Bone marrow (tissue), 2 donors: ENCODE measurements around the gene PTGER4.
A peak's percentile ranks its signal among the peaks of the same experiment; 100 is the strongest.

Experiments
- DNase-seq, 2 donors: peaks; one replicate each; lab custom pipeline; 2025; lab: John Stamatoyannopoulos, UW

The PTGER4 gene

GRCh38 chr5:40669606-40670390 lies 9.9 kb upstream of the PTGER4 start:
- no peak for DNase-seq

GRCh38 chr5:40672425-40672824 lies 7.3 kb upstream of the PTGER4 start:
- peak in 1 of 2 donors; percentile 83 for DNase-seq

GRCh38 chr5:40674661-40675235 lies 5.0 kb upstream of the PTGER4 start:
- no peak for DNase-seq

- DNase-seq, result no peak
Observed at GRCh38 chr5:40675396-40676133, 4.2 kb upstream of the PTGER4 start.

- no peak for DNase-seq
Observed at GRCh38 chr5:40676613-40677343, 2.9 kb upstream of the PTGER4 start.

- DNase-seq, result no peak
Observed at GRCh38 chr5:40677456-40677855, 2.3 kb upstream of the PTGER4 start.

GRCh38 chr5:40678026-40678425 lies 1.7 kb upstream of the PTGER4 start:
- DNase-seq, result peak in 1 of 2 donors; percentile 68

GRCh38 chr5:40678460-40679147 lies 1.1 kb upstream of the PTGER4 start:
- DNase-seq, result no peak

- peak; percentile 83 to 86 for DNase-seq
Observed at GRCh38 chr5:40679148-40679912, 385 bp upstream of the PTGER4 start.

- peak in 1 of 2 donors; percentile 46 for DNase-seq
Observed at GRCh38 chr5:40680741-40681362, 1.1 kb downstream of the PTGER4 start.

- peak; percentile 19 to 54 for DNase-seq
Observed at GRCh38 chr5:40681363-40682153, 1.8 kb downstream of the PTGER4 start.

- DNase-seq, result no peak
Observed at GRCh38 chr5:40682154-40683017, 2.7 kb downstream of the PTGER4 start.

GRCh38 chr5:40683305-40683704 lies 3.6 kb downstream of the PTGER4 start:
- DNase-seq, result no peak

- DNase-seq, result no peak
Observed at GRCh38 chr5:40685193-40685592, 5.5 kb downstream of the PTGER4 start.

- DNase-seq, result no peak
Observed at GRCh38 chr5:40685976-40686486, 6.3 kb downstream of the PTGER4 start.

GRCh38 chr5:40687321-40687720 lies 7.6 kb downstream of the PTGER4 start:
- DNase-seq, result no peak

- DNase-seq, result peak; percentile 41 to 85
Observed at GRCh38 chr5:40688127-40688761, 8.5 kb downstream of the PTGER4 start.

- DNase-seq, result no peak
Observed at GRCh38 chr5:40688996-40689395, 9.3 kb downstream of the PTGER4 start.
